ENCODE measurements around the gene DNAJC30.

GRCh38 chr7:73706126-73707044, 23.1 kb upstream of the DNAJC30 start:
- no peak for TF ChIP-seq CTCF (IDR thresholded peaks at IDR 0.05)
- TF ChIP-seq POLR2A (IDR thresholded peaks at IDR 0.05): no peak

All from adrenal gland (tissue), 5 donors.